CD4-positive, alpha-beta T cell treated with Interleukin-21 for 1 hour (primary cell): ENCODE data around the gene ANKRD50.

ENCODE experiments used
- DNase-seq: peaks from one replicate; pipeline ENCODE4 v3.0.0-alpha.2; 2020

Gene ANKRD50

DNA sequence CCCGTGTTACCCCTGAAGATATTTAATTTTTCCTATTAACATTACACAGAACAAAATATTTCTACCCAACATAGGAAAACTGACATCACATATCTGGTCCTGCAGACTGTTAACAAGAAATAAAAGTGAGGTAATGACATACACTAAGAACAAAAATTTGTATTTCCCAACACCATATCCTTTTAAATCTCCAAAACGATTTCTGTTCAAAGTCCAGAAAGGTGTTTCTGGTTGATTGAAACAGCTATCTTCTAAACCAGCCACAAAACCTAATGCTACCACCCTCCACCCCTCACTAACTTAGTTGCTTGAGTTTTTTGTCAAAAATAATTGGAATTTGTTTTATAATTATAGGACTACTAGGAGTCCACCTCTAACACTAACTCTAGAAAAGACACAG, 7.1 kb downstream of the ANKRD50 start:
- no peak for DNase-seq

DNA sequence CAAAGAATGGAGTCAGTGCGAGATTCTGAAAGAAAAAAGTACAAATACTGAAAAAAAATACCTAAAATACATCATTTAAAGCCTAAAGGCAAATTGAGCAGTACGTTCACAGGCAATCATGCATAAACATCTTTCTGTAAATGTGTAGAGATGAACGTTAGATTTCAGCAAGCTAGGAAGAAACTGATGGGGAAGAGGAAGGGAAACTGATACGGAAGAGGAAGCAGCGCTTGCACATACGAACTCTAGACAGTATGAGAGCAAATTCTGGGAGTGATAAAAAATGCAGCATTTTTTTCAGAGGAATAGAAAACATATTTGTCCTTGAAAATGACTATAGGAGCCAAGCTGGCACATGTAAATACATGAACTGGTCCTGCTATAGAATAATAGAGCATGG, 9.4 kb downstream of the ANKRD50 start:
- no peak for DNase-seq

DNA sequence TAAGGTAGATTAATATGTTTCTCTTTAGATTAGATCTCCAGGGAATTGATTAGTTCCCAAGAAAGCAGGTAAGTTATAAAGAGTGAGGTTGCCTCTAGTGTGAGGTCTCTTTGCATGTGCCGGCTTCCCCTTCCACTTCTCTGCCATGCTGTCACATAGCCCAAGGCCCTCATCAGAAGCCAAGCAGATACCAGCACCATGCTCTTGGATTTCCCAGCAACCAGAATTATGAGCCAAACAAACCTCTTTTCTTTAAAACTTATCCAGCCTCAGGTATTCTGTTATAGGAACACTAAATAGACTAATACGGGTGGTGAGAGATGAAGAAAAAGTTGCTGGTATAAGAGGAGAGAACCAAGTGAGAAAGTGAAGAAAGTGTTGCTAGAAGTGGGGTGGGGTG, 15.1 kb downstream of the ANKRD50 start:
- no peak for DNase-seq

DNA sequence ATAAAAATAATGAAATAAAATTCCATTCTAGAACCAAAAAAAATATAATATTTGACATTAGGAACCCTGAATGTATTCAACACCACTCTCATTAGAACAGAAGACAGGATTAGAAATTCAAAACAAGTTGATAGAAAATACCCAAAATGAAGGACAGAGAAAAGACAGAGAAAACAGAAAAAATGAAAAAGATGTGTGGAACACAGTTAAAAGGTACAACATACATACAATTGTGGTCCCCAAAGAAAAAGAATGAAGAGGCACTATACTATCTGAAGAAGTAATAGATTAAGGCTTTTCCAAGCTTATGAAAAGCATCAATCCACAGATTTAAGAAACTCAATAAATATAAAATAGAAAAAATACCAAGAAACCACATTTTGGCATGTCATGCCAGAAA, 16.4 kb downstream of the ANKRD50 start:
- DNase-seq = no peak

GRCh38 chr4:124694946-124695598, 17.5 kb downstream of the ANKRD50 start:
- no peak for DNase-seq

DNA sequence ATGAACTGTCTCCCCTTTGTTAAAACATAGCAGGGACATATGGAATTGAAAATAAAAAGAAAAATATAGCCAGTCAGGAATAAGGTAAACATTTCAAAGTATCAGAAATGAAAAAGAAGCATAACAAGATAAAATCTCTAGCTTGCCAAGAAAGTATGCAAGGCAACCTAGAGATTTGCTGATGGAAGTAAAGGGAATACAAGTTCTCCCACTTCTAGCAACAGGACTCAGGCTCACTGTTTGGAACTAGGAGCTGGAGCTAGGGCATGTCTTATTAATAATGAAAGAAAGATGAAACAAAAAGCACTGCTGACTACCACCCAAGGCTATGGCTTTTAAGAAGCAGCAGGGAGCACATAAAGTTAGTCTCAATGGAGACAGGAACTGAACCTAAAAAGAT, 18.2 kb downstream of the ANKRD50 start:
- no peak for DNase-seq

GRCh38 chr4:124691801-124692200, 20.7 kb downstream of the ANKRD50 start:
- no peak for DNase-seq

DNA sequence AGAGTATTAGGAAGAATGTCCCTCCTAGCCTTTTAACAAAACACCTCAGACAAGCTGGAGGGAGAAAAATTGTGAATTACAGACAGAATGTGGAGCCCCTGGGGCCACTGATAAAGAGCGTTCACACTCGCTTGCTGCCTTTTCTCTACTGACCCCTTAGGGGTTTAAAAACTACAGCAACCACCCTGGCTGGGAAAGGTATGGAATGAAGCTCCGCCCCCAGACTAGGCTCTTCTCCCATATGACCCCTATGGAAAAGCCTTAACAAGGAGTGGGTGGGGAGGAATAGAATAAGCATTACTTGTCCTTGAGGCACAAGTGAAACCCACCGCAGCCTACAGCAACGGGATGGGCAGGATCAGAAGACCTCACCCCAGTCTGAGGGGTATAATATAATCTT, 26.3 kb downstream of the ANKRD50 start:
- no peak for DNase-seq

DNA sequence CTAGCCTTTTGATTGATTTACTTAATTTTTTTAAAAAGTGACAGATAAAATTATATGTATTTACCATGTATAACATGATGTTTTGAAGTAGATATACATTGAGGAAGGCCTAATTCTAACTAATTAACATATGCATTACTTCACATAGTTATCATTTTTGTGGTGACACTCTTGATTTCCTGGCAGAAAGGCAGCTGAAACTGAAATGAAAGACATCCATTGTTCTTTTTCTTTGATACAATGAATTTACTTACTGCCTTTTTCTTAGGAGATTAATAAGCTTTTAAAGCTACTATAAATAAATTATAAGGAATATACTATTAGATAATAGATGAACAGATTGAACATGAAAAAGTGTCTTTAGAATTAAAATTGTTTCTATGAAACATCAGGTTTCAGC, 26.7 kb downstream of the ANKRD50 start:
- DNase-seq = no peak

GRCh38 chr4:124684301-124684700, 28.2 kb downstream of the ANKRD50 start:
- DNase-seq = no peak

GRCh38 chr4:124682384-124682783, 30.1 kb downstream of the ANKRD50 start:
- DNase-seq = no peak

DNA sequence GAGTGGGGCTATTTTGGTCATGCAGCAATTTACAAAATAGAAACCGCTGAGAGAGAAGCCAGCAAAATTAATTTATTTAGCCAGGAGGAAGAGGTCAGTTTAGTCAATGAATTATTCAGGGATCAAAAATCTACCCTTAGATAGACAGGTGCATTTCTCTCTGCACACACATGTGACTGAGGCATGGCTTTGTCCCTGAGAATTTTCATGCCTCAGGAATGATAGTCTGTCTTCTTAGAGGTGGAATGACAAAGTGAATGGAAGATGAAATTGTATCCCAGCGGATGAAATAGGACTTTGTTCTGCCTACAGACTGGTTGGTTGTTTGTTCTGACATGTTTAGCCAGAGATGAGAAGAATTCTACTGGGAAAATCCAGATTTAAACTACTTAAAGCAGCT, 46.0 kb downstream of the ANKRD50 start:
- DNase-seq = no peak

GRCh38 chr4:124658795-124659194, 53.7 kb downstream of the ANKRD50 start:
- DNase-seq = no peak

GRCh38 chr4:124650614-124651013, 61.9 kb downstream of the ANKRD50 start:
- no peak for DNase-seq

GRCh38 chr4:124647599-124647998, 64.9 kb downstream of the ANKRD50 start:
- no peak for DNase-seq

- no peak for DNase-seq
Observed at GRCh38 chr4:124644621-124645020, 67.9 kb downstream of the ANKRD50 start.

GRCh38 chr4:124642846-124643245, 69.7 kb downstream of the ANKRD50 start:
- DNase-seq = no peak

DNA sequence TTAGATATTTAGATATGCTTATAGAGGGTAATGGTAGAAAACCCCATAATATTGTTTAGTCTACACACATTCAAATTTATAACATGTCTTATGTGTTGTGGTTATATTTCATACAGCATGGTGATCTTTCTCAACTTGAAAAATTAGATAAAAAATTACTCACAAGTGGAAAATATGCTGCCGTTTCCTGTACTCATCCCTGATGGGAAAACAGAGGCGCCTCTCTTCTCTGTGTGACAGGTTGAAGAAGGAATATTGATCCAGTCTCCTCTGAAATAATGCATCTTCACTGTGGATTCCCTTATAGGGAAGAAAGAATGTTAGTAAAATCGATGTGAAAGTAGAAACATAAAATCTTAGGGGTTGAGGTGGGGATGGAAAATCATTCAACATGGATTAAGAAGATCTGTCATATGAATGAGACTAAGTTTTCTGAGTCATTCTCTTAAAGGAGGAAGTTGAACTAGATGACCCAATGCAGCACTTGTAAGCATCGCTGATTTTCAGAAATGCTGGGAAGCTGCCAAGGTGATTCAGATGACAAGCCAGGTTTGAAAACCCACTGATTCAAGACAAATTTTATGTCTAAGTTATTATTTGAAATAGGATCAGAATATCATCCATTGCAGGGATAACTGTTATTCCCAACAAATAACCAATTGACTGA, 70.7 kb downstream of the ANKRD50 start:
- no peak for DNase-seq

GRCh38 chr4:124640022-124640730, 72.4 kb downstream of the ANKRD50 start:
- DNase-seq = no peak

DNA sequence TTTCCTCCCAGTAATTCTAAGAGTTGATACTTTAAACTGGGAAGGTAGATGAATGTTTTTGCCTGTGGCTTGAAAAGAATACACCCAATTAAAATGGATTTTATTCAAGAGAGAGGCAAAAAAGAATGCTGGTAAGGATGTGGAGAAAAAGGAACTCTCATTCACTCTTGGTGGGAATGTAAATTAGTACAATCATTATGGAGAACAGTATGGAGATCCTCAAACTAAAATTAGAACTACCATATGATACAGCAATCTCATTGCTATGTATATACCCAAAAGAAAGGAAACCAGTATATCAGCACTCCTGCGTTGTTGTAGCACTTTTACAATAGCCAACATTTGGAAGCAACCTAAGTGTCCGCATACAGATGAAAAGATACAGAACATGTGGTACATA, 75.2 kb downstream of the ANKRD50 start:
- DNase-seq = no peak

GRCh38 chr4:124636788-124637187, 75.7 kb downstream of the ANKRD50 start:
- no peak for DNase-seq

DNA sequence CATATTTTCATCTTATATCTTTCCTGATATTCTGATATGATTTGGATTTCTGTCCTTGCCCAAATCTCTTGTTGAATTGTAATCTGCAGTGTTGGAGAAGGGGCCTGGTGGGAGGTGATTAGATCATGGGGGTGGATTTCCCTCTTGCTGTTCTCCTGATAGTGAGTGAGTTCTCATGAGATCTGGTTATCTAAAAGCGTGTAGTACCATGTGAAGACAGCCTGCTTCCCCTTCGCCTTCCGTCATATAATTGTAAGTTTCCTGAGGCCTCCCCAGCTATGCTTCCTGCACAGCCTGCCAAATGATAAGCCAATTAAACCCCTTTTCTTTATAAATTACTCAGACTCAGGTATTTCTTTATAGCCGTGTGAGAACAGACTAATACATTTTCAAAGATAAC, 77.2 kb downstream of the ANKRD50 start:
- DNase-seq = no peak

- DNase-seq = no peak
Observed at GRCh38 chr4:124633285-124633941, 79.1 kb downstream of the ANKRD50 start.

DNA sequence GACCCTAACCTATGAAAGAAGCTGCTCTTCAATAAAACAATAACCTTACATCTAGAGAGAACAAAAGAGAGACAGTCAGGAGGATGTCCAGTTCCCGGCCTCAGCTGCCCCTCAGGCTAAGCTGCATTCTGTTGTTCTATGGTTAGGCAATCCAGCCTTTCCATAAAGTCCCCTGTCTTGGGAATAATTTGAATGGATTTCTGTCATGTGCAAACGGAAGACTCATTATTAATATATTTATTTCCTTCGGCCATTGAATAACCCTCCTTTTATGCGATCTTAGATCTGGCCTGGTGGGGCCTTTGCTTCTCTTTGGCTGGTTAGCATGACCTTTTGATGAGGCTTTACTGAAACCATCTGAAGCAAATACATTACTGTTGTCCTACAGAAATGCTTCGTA, 80.1 kb downstream of the ANKRD50 start:
- DNase-seq = no peak
